Neutrophil (primary cell): ENCODE data around the gene FOXK1.

ENCODE experiments used
- H3K27ac ChIP-seq: fragments of 200-600 bp; sonication (generic); 2 replicates; pipeline ENCODE4 v1.5.1; 2016; ENCODE audit warnings: mild to moderate bottlenecking, moderate library complexity
- H3K27me3 ChIP-seq: fragments of 200-600 bp; sonication (generic); 2 replicates; pipeline ENCODE4 v1.6.0; 2016; ENCODE audit warnings: mild to moderate bottlenecking
- H3K36me3 ChIP-seq: fragments of 200-600 bp; sonication (generic); 2 replicates; pipeline ENCODE4 v1.5.1; 2017
- H3K4me1 ChIP-seq, 2 experiments: fragments of 200-600 bp in 1 of 2; sonication (generic) in 1 of 2; 1 replicate in 1 of 2; 2 replicates in 1 of 2; pipeline versions ENCODE4 v1.5.1 to v1.6.1; 2013 to 2016; ENCODE audit warnings: low read depth in 1 of 2, low read length in 1 of 2, mild to moderate bottlenecking in 1 of 2, moderate library complexity in 1 of 2; ENCODE audit not compliant: control insufficient read depth in 1 of 2, insufficient read depth in 1 of 2
- H3K4me3 ChIP-seq, 2 experiments: fragments of 200-600 bp in 1 of 2; sonication (generic) in 1 of 2; 1 replicate in 1 of 2; 2 replicates in 1 of 2; pipeline ENCODE4 v1.5.1; 2013 to 2016; ENCODE audit warnings: low read depth in 1 of 2, low read length in 1 of 2, mild to moderate bottlenecking in 1 of 2, moderate library complexity in 1 of 2
- H3K9me3 ChIP-seq: fragments of 200-600 bp; sonication (generic); 2 replicates; pipeline ENCODE4 v1.5.1; 2016
- TF ChIP-seq, protein P1 (sequence below): fragments of 200-600 bp; sonication (generic); IDR thresholded peaks from 2 replicates; pipeline ENCODE4 v1.5.1; 2016; ENCODE audit warnings: antibody characterized with exemption

Gene FOXK1

DNA sequence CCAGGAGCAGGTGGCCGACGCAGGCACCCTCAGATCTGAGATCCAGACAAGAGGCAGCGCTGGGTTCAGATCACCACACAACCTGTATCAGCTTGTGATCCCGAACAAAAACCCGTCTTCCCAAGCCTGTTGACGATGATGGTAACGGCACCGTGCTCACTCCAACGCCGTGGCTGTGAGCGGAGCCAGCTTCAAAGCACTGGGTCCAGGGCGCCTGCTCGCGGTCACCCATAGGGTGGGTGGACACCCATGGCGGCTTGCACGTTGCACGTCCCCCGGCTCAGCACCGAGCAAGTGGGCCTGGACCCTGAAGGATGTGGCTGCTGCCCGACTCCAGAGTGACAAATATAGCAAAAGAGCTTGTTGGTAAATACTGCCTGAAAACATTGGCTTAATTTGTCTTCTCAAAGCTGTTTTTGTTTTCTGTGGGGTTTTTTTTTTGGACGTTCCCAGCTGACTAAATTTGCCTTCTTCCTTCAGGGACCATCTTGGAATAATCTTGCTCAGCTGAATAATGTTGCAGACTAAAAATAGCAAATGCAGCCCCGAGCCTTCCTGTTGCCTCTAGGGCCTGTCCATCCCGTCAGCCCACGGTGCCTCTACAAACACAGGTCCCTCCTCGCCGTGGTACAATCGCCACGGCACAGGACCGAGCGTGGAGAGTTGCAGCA, 41.0 kb downstream of the FOXK1 start:
- Histone ChIP-seq H3K27me3 (no peaks in the 10 kb centered on the region), H3K4me1 (peaks cover 26 to 32% of the 10 kb centered on the region in 2 experiments), H3K36me3 (no peaks in the 10 kb centered on the region), H3K9me3 (no peaks in the 10 kb centered on the region), H3K4me3 (no peak overlapping the region), H3K27ac (no peak overlapping the region)
- TF ChIP-seq, protein P1, sequence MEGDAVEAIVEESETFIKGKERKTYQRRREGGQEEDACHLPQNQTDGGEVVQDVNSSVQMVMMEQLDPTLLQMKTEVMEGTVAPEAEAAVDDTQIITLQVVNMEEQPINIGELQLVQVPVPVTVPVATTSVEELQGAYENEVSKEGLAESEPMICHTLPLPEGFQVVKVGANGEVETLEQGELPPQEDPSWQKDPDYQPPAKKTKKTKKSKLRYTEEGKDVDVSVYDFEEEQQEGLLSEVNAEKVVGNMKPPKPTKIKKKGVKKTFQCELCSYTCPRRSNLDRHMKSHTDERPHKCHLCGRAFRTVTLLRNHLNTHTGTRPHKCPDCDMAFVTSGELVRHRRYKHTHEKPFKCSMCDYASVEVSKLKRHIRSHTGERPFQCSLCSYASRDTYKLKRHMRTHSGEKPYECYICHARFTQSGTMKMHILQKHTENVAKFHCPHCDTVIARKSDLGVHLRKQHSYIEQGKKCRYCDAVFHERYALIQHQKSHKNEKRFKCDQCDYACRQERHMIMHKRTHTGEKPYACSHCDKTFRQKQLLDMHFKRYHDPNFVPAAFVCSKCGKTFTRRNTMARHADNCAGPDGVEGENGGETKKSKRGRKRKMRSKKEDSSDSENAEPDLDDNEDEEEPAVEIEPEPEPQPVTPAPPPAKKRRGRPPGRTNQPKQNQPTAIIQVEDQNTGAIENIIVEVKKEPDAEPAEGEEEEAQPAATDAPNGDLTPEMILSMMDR: no peak

GRCh38 chr7:4724648-4725013, 42.5 kb downstream of the FOXK1 start:
- Histone ChIP-seq H3K27me3 (no peaks in the 10 kb centered on the region), H3K9me3 (no peaks in the 10 kb centered on the region), H3K4me1 (peaks cover 26 to 32% of the 10 kb centered on the region in 2 experiments), H3K27ac (peak overlapping the region; percentile 92), H3K4me3 (peak overlapping the region; percentile 70 to 74), H3K36me3 (no peaks in the 10 kb centered on the region)
- TF ChIP-seq, protein P1: no peak

DNA sequence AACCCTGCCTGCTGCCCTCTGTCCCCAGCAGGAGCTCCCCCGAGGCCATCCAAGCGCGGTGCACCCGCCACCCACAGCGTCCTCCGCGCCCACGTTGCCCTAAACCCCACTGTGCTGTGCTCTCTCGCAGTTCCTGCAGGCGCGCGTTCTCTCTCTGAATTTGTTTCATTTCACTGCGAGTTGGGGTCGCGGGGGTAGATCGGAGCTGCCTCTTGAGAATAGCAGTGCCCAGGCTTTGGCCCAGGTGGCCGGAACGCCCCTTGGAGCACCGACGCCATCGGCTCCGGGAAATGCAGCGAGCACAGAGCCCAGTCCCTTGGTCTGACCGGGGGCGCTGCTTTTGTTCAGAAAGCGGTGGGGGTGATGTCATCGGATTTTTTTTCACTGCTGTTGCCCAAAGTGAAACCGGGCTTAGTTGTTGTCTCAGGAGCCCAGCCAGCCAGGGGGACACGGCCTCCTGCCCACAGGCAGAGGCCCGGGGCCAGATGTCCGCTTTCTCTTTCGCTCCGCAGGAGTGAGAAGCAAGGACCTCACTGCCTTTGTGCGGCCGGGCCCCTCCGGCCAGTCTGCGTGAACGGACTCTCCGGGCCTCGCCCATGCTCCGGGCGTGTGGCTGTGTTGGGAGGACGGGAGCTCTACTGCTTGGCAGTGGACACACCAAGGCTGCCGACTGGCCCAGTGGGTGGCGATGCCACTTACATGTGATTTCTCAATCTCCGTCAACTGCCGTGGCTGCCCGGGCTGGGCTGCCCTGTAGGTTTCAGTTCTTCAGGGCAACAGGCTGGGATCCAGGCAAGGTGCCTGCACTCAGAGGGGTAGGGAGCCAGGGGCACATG, 43.1 kb downstream of the FOXK1 start:
- Histone ChIP-seq H3K4me3 (peak overlapping the region; percentile 70 to 74), H3K36me3 (no peaks in the 10 kb centered on the region)
- TF ChIP-seq, protein P1: no peak

GRCh38 chr7:4725850-4726450, 43.9 kb downstream of the FOXK1 start:
- Histone ChIP-seq H3K36me3 (no peaks in the 10 kb centered on the region), H3K4me3 (peak overlapping the region; percentile 70 to 74), H3K9me3 (no peaks in the 10 kb centered on the region), H3K4me1 (peaks cover 26 to 32% of the 10 kb centered on the region in 2 experiments), H3K27me3 (no peaks in the 10 kb centered on the region), H3K27ac (peak overlapping the region; percentile 92)
- TF ChIP-seq, protein P1: no peak

More for the DNA sequence above, 43.1 kb downstream of the FOXK1 start:
- H3K4me1 ChIP-seq: peaks cover 26 to 32% of the 10 kb centered on the region in 2 experiments
- H3K27me3 ChIP-seq: no peaks in the 10 kb centered on the region
- H3K27ac ChIP-seq: peak overlapping the region; percentile 92
- no peaks in the 10 kb centered on the region for H3K9me3 ChIP-seq

GRCh38 chr7:4726566-4726965, 44.5 kb downstream of the FOXK1 start:
- peaks cover 26 to 32% of the 10 kb centered on the region in 2 experiments for H3K4me1 ChIP-seq
- peak overlapping the region; percentile 70 to 74 for H3K4me3 ChIP-seq
- H3K27ac ChIP-seq: peak overlapping the region; percentile 92
- TF ChIP-seq, protein P1: no peak
- H3K36me3 ChIP-seq: no peaks in the 10 kb centered on the region
- no peaks in the 10 kb centered on the region for H3K9me3 ChIP-seq
- H3K27me3 ChIP-seq: no peaks in the 10 kb centered on the region
